Hindlimb muscle (tissue), 1 donor: ENCODE measurements around the gene MEIS2. TPM values are rescaled to one million over a fixed set of nuclear protein-coding genes. Genes with fewer than 3 reads are reported as not detected.

ENCODE experiments used
- DNase-seq: peaks from one replicate; pipeline ENCODE4 v3.0.0-alpha.2; 2013
- polyA plus RNA-seq: library from polyadenylated mRNA; unstranded; fragments of 120-200 nt; gene quantifications from one replicate; pipeline ENCODE4 v1.2.1, GENCODE V29; 2013; ENCODE audit not compliant: insufficient read length

Gene MEIS2
- polyA plus RNA-seq, 1 donor: 7.7 TPM

- no peak for DNase-seq
Observed at GRCh38 chr15:36959746-36960145, 140.6 kb downstream of the MEIS2 start.

- no peak for DNase-seq
Observed at GRCh38 chr15:36958606-36959005, 141.7 kb downstream of the MEIS2 start.

GRCh38 chr15:36954486-36954885 lies 145.9 kb downstream of the MEIS2 start:
- DNase-seq: no peak

GRCh38 chr15:36953346-36953745 lies 147.0 kb downstream of the MEIS2 start:
- DNase-seq: no peak

GRCh38 chr15:36951731-36952247 lies 148.6 kb downstream of the MEIS2 start:
- DNase-seq: no peak

- DNase-seq: no peak
Observed at GRCh38 chr15:36950371-36950770, 150.0 kb downstream of the MEIS2 start.

GRCh38 chr15:36948982-36949381 lies 151.4 kb downstream of the MEIS2 start:
- DNase-seq: no peak

GRCh38 chr15:36947035-36947719 lies 153.2 kb downstream of the MEIS2 start:
- DNase-seq: no peak

- DNase-seq: no peak
Observed at GRCh38 chr15:36944442-36944841, 155.9 kb downstream of the MEIS2 start.

- no peak for DNase-seq
Observed at GRCh38 chr15:36943508-36944361, 156.6 kb downstream of the MEIS2 start.

GRCh38 chr15:36942248-36942827 lies 158.0 kb downstream of the MEIS2 start:
- DNase-seq: no peak

- DNase-seq: no peak
Observed at GRCh38 chr15:36941798-36942197, 158.6 kb downstream of the MEIS2 start.

GRCh38 chr15:36940636-36941260 lies 159.6 kb downstream of the MEIS2 start:
- DNase-seq: no peak

GRCh38 chr15:36940219-36940618 lies 160.1 kb downstream of the MEIS2 start:
- DNase-seq: no peak

- no peak for DNase-seq
Observed at GRCh38 chr15:36938764-36939163, 161.6 kb downstream of the MEIS2 start.

GRCh38 chr15:36938131-36938530 lies 162.2 kb downstream of the MEIS2 start:
- no peak for DNase-seq

GRCh38 chr15:36936613-36937012 lies 163.7 kb downstream of the MEIS2 start:
- DNase-seq: no peak

- DNase-seq: no peak
Observed at GRCh38 chr15:36933255-36933990, 166.9 kb downstream of the MEIS2 start.

GRCh38 chr15:36932070-36932469 lies 168.3 kb downstream of the MEIS2 start:
- no peak for DNase-seq

GRCh38 chr15:36931434-36931833 lies 168.9 kb downstream of the MEIS2 start:
- no peak for DNase-seq

- no peak for DNase-seq
Observed at GRCh38 chr15:36926427-36926825, 173.9 kb downstream of the MEIS2 start.
